LNCaP clone FGC (cell line): Measurements from ENCODE around the gene CCDC57.

ENCODE experiments used
- DNase-seq: peaks from one replicate; pipeline ENCODE4 v3.0.0-alpha.2; 2011; ENCODE audit warnings: low read depth
- H3K4me3 ChIP-seq: 2 replicates; pipeline ENCODE4 v1.5.1; 2011; ENCODE audit warnings: mild to moderate bottlenecking, low read depth, low read length, control low read depth
- CTCF ChIP-seq: IDR thresholded peaks from 2 replicates; pipeline ENCODE4 v1.5.1; 2012; ENCODE audit warnings: mild to moderate bottlenecking; ENCODE audit not compliant: control insufficient read depth, insufficient read depth; ENCODE audit errors: extremely low read depth

Gene CCDC57

GRCh38 chr17:82076018-82076784 is 136.4 kb downstream of the CCDC57 start:
- no peak for TF ChIP-seq CTCF
- H3K4me3 ChIP-seq: no peak overlapping the region
- DNase-seq: no peak

GRCh38 chr17:82073446-82073845 is 139.2 kb downstream of the CCDC57 start:
- no peak for DNase-seq
- TF ChIP-seq CTCF: no peak
- H3K4me3 ChIP-seq: no peak overlapping the region

GRCh38 chr17:82072827-82073226 is 139.8 kb downstream of the CCDC57 start:
- H3K4me3 ChIP-seq: no peak overlapping the region
- no peak for DNase-seq
- no peak for TF ChIP-seq CTCF

GRCh38 chr17:82070611-82071010 is 142.0 kb downstream of the CCDC57 start:
- no peak for TF ChIP-seq CTCF
- H3K4me3 ChIP-seq: no peak overlapping the region
- DNase-seq: no peak

GRCh38 chr17:82065638-82066303 is 146.9 kb downstream of the CCDC57 start, which contains the start of gene DUS1L:
TSS of gene DUS1L (minus strand) at chr17:82065804. CDS start at chr17:82065059, 745 bp downstream.
- no peak for DNase-seq
- peak within 1 kb of the TSS; percentile 74 for H3K4me3 ChIP-seq
- TF ChIP-seq CTCF: no peak

- H3K4me3 ChIP-seq: peak overlapping the region; percentile 74
- TF ChIP-seq CTCF: no peak
- DNase-seq: no peak
Observed at GRCh38 chr17:82065193-82065637, 147.4 kb downstream of the CCDC57 start.
